ENCODE measurements around the gene MAN2C1.

GRCh38 chr15:75335705-75336355, 32.6 kb downstream of the MAN2C1 start, which contains the start of gene COMMD4:
- TF ChIP-seq, protein P1, sequence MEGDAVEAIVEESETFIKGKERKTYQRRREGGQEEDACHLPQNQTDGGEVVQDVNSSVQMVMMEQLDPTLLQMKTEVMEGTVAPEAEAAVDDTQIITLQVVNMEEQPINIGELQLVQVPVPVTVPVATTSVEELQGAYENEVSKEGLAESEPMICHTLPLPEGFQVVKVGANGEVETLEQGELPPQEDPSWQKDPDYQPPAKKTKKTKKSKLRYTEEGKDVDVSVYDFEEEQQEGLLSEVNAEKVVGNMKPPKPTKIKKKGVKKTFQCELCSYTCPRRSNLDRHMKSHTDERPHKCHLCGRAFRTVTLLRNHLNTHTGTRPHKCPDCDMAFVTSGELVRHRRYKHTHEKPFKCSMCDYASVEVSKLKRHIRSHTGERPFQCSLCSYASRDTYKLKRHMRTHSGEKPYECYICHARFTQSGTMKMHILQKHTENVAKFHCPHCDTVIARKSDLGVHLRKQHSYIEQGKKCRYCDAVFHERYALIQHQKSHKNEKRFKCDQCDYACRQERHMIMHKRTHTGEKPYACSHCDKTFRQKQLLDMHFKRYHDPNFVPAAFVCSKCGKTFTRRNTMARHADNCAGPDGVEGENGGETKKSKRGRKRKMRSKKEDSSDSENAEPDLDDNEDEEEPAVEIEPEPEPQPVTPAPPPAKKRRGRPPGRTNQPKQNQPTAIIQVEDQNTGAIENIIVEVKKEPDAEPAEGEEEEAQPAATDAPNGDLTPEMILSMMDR (tag by site-specific recombination; IDR thresholded peaks at IDR 0.05) = peak; percentile 78; the same call in 1 of the 2 replicates
- peak; percentile 81; the same call in 1 of the 2 replicates for TF ChIP-seq ZSCAN30 (tag by site-specific recombination; IDR thresholded peaks at IDR 0.05)
- peak; percentile 48 for TF ChIP-seq ZNF843 (tag by site-specific recombination; IDR thresholded peaks at IDR 0.05)
